HG03097 (cell line): Measurements from ENCODE around the gene COMMD1.
A peak's percentile ranks its signal among the peaks of the same experiment; 100 is the strongest.
"Not testable (repeated sequence)": the region's sequence is repeated elsewhere in the genome, so short reads cannot be mapped to it uniquely, and the experiment has no call there.

Experiments
- ATAC-seq: cut with Tn5 transposase; IDR thresholded peaks from one replicate; pipeline ENCODE4 v1.9.1; 2021; ENCODE audit not compliant: unreplicated experiment, low FRiP score

COMMD1 gene

GRCh38 chr2:62119311-62119974 lies 214.0 kb downstream of the COMMD1 start:
- ATAC-seq = no peak

GRCh38 chr2:62126239-62126638 lies 220.8 kb downstream of the COMMD1 start:
- not testable (repeated sequence) for ATAC-seq

- ATAC-seq = no peak
Measured at GRCh38 chr2:62133320-62133823, 227.9 kb downstream of the COMMD1 start.

- ATAC-seq = no peak
Measured at GRCh38 chr2:62136956-62137830, 231.7 kb downstream of the COMMD1 start.

DNA sequence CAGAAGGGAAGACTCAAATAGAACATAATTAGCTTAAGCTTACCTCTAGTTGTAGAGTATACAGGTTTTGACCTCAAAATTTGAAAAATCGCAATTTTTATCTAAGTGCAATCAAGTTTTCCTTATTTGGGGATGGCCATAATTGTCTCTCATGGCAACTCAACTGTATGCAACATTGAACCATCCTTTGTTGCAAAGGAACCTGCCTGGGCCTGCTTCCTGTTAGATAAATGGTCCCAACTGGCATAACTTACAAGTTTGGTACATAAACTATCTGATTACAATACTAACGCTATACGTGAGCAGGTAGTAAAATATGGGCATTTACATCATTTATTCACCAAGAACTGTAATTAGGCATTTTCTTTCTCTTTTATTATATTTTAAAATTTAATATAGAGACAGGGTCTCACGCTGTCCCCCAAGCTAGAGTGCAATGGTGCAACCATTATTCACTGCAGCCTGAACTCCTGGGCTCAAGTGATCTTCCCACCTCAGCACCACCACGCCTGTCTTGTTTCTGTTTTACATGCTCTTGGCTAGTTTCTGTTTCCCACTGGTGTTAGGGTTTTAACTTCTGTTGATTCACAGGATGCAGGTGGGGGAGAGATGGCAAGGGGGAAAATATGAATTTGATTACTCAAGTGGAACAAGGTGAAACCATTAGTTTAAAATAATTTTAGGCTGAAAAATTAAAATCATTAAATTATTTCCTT lies 235.1 kb downstream of the COMMD1 start:
- ATAC-seq = peak; percentile 42

- no peak for ATAC-seq
Measured at GRCh38 chr2:62141142-62141740, 235.8 kb downstream of the COMMD1 start.

DNA sequence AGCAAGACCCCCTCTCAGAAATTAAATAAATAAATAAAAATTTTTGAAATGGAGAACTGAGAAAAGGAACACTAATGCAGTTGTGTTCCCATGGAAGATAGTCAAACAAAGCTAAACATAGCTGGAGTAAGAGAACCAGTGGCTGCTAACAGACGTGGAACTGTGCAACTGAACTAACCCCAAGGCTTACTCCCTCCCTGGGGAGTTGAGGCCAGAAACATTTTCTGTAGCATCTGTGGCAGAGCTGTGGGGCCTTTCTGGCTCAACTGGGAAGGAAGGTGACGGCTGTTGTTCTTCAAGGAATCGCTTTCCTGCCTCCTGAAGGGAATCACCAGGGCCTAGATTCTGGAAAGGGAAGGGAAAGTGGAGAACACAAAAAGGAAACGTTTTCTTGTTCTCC lies 236.6 kb downstream of the COMMD1 start:
- no peak for ATAC-seq

DNA sequence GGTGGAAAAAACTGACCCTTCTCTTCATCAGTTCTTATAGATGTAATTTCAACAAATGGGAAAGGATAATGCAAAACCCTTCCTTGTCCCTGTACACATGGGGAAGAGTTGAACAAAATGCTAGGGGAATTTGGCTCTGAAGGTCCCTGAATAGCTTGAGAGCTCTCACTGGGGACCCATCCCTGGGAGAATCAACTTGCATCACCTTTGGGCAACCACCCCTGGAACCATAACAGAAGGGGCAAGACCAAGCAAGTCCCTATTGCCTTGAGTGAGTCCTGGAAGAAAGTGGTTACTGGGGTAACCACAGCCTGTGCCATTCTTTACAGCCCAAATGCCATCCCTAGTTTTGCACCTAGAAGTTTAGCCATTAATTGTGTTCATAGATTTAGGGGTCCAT lies 238.2 kb downstream of the COMMD1 start:
- no peak for ATAC-seq

DNA sequence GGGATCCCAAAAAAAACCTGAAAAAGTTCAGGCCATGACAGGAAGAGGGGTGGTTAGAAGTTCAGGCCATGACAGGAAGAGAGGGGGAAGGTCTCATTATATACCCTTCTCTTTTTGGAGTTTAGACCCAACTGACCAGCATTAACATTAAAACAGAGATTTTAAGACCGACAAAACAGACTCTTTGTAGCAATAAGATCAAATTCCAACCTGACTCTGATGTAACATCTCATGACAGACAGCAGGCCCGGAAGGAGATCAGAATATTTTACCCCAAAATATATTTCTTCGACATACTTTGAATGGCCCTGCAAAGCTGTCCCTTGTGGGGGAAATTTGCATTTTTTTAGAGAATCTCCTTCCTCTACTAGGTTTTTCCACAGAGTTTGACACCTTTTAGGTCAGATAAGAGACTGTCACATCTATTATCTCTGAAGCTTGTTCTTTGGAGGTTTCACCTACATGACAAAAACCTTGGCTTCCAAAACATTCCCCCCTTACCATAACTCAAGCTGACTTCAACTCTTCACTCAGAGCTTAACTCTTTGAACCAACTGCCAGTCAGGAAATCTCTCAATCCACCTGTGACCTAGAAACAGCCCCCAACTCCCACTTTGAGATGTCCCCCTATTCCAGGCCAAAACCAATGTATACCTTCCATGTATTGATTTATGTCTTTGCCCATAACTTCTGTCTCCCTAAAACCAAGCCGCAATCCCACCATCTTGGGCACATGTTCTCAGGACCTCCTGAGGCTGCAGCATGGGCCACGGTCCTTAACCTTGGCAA lies 239.4 kb downstream of the COMMD1 start:
- no peak for ATAC-seq

- peak; percentile 26 for ATAC-seq
Measured at GRCh38 chr2:62145478-62146100, 240.1 kb downstream of the COMMD1 start.

- ATAC-seq = not testable (repeated sequence)
Measured at GRCh38 chr2:62146790-62147189, 241.3 kb downstream of the COMMD1 start.

DNA sequence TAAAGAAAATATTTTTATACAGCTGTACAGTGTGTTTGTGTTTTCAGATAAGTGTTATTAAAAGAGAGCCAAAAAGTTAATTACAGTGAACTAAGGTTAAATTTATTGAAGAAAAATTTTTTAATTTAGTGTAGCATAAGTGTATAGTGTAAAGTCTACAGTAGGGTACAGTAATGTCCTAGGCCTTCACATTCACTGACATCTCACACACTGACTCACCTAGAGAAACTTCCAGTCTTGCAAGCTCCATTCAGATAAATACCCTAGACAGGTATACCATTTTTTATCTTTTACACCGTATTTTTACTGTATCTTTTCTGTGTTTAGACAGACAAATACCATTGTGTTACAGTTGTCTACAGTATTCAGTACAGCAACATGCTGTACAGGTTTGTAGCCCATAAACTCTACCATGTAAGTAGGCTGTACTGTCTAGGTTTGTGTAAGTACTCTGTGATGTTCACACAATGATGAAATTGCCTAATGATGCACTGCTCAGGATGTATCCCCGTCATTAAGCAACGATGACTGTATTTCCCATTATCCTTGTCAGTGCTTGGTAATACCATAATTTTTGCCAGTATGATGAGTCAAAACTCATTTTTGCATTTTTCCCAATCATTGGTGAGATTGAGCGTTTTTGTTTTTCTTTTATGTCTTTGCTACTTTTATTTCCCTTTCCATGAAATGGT lies 242.3 kb downstream of the COMMD1 start:
- no peak for ATAC-seq

DNA sequence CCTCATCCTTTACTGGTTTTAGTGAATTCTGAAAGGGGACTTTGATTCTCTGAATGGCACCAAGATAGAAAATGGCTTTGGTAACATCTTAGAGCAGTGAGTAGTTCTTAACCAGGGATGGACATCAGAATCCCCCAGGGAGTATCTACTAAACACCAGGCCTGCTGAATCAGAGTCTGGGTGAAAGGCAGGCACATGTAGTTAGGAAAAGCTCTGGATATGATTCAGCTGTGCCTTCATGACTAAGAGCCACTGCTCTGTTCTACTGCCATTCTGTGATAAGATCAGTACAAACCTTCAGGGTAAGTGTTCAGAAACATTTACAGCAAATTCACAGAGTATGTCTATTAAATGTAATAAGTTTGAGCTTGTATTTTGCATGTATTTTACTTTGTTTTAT lies 244.2 kb downstream of the COMMD1 start:
- ATAC-seq = no peak

- ATAC-seq = no peak
Measured at GRCh38 chr2:62150597-62151305, 245.3 kb downstream of the COMMD1 start.

- no peak for ATAC-seq
Measured at GRCh38 chr2:62151306-62151638, 245.8 kb downstream of the COMMD1 start.

DNA sequence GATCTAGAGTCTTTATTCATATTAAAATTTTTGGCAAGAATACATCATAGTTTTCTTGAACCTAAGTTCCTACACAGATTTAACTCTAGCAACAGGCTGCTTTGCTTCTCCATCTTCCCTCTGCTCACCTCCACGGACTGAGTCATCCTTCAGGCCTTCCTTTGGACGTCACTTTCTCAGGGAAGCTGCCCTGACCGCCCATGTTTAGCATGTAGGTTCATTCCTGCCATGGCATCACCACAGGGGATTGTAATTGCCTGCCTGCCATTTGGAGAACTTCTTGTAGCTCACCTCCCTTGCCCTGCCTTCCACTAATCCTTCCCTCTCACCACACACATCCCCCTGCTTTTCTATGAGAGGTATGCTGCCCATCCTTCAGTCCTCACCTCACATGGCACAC lies 246.5 kb downstream of the COMMD1 start:
- no peak for ATAC-seq

DNA sequence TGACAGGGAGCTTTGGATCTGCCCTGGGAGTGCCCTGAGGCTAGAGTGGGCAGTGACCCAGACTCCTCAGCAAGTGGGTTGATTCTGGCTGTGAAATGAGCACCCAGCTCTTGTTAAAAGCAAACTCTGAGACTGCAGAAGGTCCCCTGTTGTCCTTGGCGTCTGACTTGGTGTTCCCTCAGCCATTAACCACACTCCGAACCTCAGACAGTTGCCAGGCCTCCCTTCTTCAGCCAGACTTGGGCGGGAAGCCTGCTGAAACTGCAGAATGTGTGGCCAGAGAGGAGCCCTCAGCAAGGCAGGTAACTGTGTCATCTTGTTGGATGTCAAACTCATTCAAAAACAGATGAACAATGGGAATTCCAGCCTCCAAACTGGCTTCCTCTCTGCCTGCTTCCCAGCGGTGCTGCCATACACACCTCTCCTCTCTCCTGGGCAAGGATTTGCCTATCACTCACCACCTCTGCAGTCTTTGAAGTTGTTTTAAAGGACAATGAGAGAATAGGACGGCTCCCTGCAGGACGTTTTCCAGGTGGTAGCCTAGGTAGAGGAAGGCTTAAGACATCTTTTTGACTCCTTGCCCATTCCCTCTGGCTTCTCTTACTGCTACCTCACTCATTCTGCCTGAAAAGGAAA lies 251.5 kb downstream of the COMMD1 start:
- no peak for ATAC-seq
